ENCODE data around the gene PCYOX1L.
A peak's percentile ranks its signal among the peaks of the same experiment; 100 is the strongest.

The PCYOX1L gene

DNA sequence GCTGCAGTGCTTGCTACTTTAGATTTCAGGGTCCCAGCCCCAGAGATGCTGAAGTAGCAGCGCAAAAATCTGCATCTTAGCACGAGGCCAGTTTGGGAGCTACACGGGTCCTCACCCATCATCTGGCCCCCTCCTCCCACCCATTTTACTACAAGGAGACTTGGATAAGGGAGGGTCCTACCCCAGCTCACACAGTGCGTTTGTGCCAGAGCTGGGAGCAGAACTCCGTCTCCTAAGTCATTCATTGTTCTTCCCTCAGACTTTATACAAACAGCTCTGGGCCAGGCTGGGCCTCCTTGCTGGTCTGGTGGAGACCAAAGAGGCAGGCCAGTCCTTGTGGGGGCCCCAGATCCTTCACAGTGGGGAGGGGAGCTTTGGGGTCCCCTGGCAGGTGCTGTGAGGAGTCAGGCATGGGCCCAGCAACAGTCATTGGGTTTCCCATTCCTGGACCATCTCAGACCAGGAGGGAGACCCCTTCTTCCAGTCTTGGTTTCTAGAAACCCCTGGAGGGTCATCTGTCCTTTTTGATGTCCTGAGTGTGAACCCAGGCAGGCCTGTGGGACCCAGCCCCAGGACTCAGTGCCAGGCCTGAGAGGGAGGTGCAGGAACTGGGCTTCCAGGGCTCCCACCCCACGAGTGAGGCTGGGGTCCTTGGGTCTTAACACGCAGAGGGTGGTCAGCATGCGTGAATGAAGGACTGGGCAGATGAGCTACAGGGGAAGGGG, 23.6 kb downstream of the PCYOX1L start:
- no peak overlapping the region for H3K4me3 ChIP-seq (replicated peaks; ENCODE audit: low read depth, low read length)
- TF ChIP-seq, protein P1, sequence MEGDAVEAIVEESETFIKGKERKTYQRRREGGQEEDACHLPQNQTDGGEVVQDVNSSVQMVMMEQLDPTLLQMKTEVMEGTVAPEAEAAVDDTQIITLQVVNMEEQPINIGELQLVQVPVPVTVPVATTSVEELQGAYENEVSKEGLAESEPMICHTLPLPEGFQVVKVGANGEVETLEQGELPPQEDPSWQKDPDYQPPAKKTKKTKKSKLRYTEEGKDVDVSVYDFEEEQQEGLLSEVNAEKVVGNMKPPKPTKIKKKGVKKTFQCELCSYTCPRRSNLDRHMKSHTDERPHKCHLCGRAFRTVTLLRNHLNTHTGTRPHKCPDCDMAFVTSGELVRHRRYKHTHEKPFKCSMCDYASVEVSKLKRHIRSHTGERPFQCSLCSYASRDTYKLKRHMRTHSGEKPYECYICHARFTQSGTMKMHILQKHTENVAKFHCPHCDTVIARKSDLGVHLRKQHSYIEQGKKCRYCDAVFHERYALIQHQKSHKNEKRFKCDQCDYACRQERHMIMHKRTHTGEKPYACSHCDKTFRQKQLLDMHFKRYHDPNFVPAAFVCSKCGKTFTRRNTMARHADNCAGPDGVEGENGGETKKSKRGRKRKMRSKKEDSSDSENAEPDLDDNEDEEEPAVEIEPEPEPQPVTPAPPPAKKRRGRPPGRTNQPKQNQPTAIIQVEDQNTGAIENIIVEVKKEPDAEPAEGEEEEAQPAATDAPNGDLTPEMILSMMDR (IDR thresholded peaks at IDR 0.05; ENCODE audit: low read length, missing control alignments) = no peak
- DNase-seq (ENCODE audit: low read depth) = no peak

DNA sequence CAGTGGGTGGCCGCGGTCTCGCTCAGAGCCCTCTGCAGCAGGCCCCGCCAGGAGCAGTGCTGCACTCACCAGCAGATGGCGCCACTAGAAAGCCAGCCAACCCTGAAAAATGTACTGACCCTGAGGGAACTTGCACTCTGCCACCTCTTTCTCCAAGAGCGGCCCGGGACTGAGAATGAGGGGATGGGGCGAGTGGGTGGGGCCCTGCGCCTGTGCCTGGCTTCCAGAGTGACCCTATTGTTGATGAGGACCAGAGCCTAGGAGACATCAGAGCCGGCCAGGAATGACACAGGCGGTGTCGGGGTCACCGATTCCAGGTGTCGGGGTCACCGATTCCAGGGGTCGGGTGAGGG, 24.1 kb downstream of the PCYOX1L start:
- TF ChIP-seq, protein P1 (IDR thresholded peaks at IDR 0.05; ENCODE audit: low read length, missing control alignments) = peak; percentile 89
- DNase-seq (ENCODE audit: low read depth) = peak; percentile 81
- no peak overlapping the region for H3K4me3 ChIP-seq (replicated peaks; ENCODE audit: low read depth, low read length)

DNA sequence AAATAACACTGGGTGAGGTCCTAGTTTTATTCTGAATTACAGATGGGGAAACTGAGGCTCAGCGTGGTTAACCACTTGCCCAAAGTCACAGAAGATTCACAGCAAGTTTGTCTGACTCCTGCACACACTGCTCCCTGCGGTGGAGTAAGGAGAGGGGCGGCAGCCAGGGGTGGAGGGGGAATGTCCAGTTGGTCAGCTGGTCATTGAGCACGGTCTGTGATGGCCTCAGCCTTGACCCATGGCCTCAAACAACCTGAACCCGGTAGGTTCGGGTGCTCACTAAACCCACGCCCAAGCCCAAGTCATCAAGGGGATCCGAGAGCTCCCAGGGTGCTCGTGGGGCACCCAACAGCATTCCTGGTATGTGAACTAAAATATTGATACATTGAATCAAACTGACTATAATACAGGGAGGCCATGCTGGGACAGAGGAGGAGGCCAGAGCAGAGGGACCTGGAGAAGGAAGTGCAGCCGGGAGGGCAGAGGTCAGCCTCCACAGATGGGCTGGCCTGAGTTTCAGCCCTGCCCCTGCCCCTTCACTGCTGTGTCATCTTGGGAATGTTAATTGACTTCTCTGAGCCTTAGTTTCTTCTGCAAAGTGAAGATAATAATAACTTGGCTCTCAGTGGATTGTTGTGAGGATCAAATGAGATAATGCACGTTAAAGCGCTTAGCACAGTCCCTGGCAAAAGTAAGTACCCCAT, 24.8 kb downstream of the PCYOX1L start:
- no peak overlapping the region for H3K4me3 ChIP-seq (replicated peaks; ENCODE audit: low read depth, low read length)
- TF ChIP-seq, protein P1 (IDR thresholded peaks at IDR 0.05; ENCODE audit: low read length, missing control alignments) = no peak
- DNase-seq (ENCODE audit: low read depth) = no peak

DNA sequence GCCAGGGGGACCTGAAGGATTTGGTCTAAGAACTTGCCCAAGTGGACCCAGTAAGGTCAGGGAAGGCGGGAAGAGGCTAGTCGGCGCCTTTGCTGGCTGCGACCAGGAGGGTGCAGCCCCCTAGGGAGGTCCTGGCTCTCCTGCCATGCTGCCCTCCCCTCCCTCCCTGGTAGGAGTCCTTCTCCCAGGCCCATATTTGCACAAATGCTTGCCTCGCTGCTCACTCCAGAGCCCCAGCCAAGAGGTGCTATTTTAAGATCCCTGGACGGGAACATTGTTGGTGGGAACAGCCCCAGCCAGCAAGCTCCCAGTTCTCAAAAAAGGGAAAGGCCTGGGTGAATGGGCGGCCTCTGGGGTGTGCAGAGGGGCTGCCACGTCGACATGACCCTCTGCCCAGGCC, 25.6 kb downstream of the PCYOX1L start:
- no peak overlapping the region for H3K4me3 ChIP-seq (replicated peaks; ENCODE audit: low read depth, low read length)
- TF ChIP-seq, protein P1 (IDR thresholded peaks at IDR 0.05; ENCODE audit: low read length, missing control alignments) = no peak
- DNase-seq (ENCODE audit: low read depth) = no peak

DNA sequence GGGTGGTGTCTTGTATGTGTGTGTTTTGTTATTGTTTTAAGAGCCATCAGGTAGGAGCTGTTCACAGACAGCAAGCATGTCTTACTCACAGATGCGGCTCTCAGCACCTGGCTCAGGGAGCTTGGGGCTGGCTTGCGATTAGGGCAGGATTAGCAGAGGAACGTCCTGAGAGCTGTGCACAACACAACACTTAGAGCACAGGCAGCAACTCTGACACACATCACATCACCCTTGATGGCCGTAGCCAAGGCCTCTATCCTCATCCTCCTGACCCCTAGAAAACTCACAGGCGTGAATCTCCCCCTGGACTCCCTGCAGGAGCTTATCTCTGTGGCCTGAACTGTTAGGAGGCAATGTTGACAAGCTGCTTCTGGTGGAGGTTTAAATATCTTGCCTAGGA, 28.3 kb downstream of the PCYOX1L start:
- no peak overlapping the region for H3K4me3 ChIP-seq (replicated peaks; ENCODE audit: low read depth, low read length)
- no peak for DNase-seq (ENCODE audit: low read depth)

DNA sequence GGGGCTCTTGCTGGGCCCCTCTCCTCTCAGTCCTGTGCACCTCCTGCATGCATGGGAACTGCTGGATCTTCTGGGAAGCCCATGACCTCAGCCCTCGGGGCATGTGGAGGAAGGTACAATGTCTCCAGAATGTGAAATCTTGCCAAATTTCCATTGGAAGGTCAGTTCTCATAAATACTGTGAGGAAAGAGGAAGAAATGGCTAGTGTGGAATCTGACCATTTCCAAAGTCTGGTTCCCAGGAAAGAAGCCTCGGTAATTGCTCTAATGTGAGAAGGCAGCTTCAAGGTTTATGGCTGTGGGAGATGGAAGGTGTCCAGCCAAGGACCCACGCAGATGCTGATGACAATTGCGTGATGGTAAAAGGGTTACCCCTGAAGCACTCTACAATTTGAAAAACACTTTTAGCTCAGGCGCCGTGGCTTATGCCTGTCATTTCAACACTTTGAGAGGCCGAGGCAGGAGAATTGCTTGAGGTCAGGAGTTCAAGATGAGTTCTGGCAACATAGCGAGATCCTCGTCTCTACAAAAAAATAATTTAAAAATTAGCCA, 29.3 kb downstream of the PCYOX1L start:
- peak; percentile 84 for DNase-seq (ENCODE audit: low read depth)
- TF ChIP-seq, protein P1 (IDR thresholded peaks at IDR 0.05; ENCODE audit: low read length, missing control alignments) = no peak
- H3K4me3 ChIP-seq (replicated peaks; ENCODE audit: low read depth, low read length) = no peak overlapping the region

More for the DNA sequence above, 28.3 kb downstream of the PCYOX1L start:
- TF ChIP-seq, protein P1 (IDR thresholded peaks at IDR 0.05; ENCODE audit: low read length, missing control alignments) = no peak
